HG03432 (cell line): ENCODE results near the gene CLN3.
"Not testable (repeated sequence)": the region's sequence is repeated elsewhere in the genome, so short reads cannot be mapped to it uniquely, and the experiment has no call there.

Source experiments
- ATAC-seq: cut with Tn5 transposase; IDR thresholded peaks from one replicate; pipeline ENCODE4 v1.9.1; 2021; ENCODE audit warnings: mild to moderate bottlenecking, moderate library complexity; ENCODE audit not compliant: unreplicated experiment

CLN3 gene

GRCh38 chr16:28491970-28492474 is at the start of gene CLN3:
TSS of gene CLN3 (minus strand) at chr16:28492074. CDS start at chr16:28491759, 315 bp downstream.
- peak; percentile 69 for ATAC-seq

GRCh38 chr16:28540346-28540745 is 48.5 kb upstream of the CLN3 start:
- ATAC-seq = no peak

- no peak for ATAC-seq
These were observed 47.1 kb upstream of the CLN3 start, which contains the start of gene NUPR1 for GRCh38 chr16:28538733-28539596. TSS of gene NUPR1 (minus strand) at chr16:28538974. CDS start at chr16:28538907, 67 bp downstream.

DNA sequence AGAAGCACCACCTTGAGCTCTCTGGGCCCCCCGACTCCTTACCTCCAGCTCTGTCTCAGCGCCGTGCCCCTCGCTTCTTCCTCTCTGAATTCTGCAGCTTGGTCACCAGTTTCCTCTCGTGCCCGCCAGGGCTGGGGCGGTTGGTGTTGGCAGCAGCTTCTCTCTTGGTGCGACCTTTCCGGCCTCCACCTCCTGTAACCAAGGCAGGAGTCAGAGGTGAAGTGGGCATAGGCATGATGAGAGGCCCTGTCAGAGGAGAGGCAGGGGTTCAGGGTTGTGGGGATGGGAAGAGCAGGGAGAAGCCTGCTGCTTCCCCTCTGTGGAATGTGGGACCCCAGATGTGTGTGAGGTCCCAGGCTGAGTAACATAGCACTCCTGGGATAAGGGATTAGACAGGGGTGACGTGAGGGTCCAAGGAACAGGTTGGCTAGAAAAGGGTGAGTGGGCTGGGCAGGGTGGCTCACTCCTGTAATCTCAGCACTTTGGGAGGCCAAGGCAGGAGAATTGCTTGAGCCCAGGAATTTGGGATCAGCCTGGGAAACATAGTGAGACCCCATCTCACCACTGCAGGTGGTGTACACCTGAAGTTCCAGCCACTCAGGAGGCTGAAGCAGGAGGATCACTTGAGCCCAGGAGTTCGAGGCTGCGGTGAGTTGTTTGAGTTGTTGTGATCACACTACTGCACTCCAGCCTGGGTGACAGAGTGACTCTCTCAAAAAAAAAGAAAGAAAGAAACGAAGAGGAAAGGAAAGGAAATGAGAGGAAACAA is 46.3 kb upstream of the CLN3 start:
- no peak for ATAC-seq

DNA sequence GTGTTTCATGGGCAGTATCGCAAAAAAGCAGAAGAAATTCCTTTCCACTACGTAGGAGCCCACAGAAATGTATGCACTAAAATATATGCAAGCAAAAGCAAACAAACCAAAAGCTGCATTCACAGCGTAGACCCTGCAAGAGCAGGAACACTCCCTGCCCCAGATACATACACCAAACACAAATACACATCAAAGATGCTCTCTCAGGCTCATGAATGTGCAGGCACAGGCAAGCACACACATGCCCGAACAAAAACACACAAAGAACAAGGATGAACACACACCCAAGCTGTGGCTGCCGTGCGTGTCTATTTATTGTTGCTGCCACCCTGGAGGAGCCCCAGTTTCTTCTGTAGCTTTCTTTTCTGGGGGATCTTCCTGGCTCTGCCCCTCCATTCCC is 45.2 kb upstream of the CLN3 start:
- ATAC-seq = no peak

DNA sequence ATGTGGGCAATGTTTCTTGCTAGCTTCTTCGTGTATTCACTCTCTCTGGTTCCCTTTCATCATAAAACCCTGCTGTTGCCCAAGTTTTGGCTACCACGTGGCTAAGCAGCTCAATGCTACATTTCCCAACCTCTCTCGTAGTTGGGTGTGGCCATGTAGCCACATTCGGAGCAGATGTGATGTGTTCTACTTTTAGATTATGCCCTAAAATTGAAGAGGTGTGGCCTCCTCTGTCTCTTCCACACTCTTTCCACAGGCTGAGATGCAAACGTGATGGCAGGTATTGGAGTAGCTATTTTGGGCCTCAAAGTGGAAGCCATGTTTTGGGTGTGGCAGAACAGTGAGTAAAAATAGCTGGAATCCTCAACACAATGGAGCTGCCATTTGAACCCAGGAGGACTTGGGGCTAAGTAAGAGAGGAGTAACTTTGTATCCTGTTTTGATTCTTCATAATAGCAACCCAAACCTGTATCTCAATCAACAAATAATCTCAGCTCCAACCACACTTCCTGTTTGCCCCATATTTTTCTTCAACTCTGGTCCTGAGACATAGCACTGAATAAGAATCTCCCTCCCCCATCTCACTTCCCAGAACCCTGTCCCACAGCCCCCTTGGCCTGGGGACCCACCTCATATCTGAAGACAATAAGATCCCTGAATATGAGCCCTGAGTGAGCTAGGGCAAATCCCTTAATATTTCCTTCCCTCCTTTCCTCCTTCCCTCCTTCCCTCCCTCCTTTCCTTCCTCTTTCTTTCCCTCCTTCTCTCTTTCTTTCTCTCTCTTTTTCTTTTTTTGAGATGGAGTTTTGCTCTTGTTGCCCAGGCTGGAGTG is 42.9 kb upstream of the CLN3 start:
- no peak for ATAC-seq

GRCh38 chr16:28532940-28533647 is 41.2 kb upstream of the CLN3 start:
- no peak for ATAC-seq

- ATAC-seq = no peak
These were observed 40.2 kb upstream of the CLN3 start for GRCh38 chr16:28531777-28532744.

- ATAC-seq = no peak
These were observed 37.2 kb upstream of the CLN3 start for GRCh38 chr16:28529124-28529523.

GRCh38 chr16:28528463-28528867 is 36.6 kb upstream of the CLN3 start:
- ATAC-seq = no peak

GRCh38 chr16:28527985-28528384 is 36.1 kb upstream of the CLN3 start:
- no peak for ATAC-seq

DNA sequence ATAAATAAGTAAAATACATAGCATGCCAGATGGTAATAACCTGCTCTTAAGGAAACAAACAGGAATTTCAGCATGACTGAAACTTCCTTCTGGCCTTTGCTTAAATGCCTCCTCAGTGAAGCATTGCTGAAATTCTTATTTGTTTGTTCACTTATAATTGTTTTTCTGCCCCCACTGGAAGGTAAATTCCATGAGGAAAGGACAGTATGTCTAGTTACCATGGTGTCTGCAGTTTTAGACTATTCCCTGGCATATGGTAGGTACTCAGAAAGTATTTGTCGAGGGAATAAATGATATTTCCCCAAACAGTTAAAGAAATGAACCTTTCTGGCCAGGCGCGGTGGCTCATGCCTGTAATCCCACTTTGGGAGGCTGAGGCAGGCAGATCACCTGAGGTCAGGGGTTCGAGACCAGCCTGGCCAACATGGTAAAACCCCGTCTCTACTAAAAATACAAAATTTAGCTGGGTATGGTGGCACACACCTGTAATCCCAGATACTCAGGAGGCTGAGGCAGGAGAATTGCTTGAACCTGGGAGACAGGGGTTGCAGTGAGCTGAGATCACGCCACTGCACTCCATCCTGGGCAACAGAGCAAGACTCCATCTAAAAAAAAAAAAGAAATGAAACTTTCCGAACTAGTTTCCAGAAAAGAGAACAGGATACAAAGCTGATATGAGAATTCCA is 35.4 kb upstream of the CLN3 start:
- ATAC-seq = not testable (repeated sequence)

- no peak for ATAC-seq
These were observed 34.6 kb upstream of the CLN3 start for GRCh38 chr16:28526201-28527099.

- ATAC-seq = no peak
These were observed 32.9 kb upstream of the CLN3 start for GRCh38 chr16:28524681-28525171.

- no peak for ATAC-seq
These were observed 30.9 kb upstream of the CLN3 start for GRCh38 chr16:28522792-28523191.

GRCh38 chr16:28521436-28521835 is 29.6 kb upstream of the CLN3 start:
- no peak for ATAC-seq

- no peak for ATAC-seq
These were observed 28.8 kb upstream of the CLN3 start for GRCh38 chr16:28520672-28521071.
